H1 (cell line): ENCODE results near the gene GABRD. TPM values are rescaled to one million over a fixed set of nuclear protein-coding genes. Genes with fewer than 3 reads are reported as not detected.

ENCODE experiments used
- CTCF ChIA-PET: fragments of 300-600 bp; sonication (Branson Sonifier 250); formaldehyde crosslinking; loops from one replicate; lab custom pipeline; 2021; ENCODE audit not compliant: partially characterized antibody; lab: Charles Lee
- POLR2A ChIA-PET: fragments of 300-600 bp; sonication (Branson Sonifier 250); formaldehyde crosslinking; loops from one replicate; lab custom pipeline; 2021; ENCODE audit warnings: inconsistent platforms; ENCODE audit not compliant: partially characterized antibody; lab: Charles Lee
- DNase-seq, 2 experiments: peaks; one replicate each; pipeline versions ENCODE4 v3.0.0 to v3.0.0-alpha.2; 2010 to 2022; ENCODE audit warnings: low spot score in 2 of 2, low read depth in 1 of 2, mixed read lengths in 1 of 2
- FAIRE-seq: peaks from 2 replicates; lab custom pipeline; 2011; peaks lifted over from hg19 to GRCh38; lab: Jason Lieb, UNC
- H2AFZ ChIP-seq: 2 replicates; pipeline ENCODE4 v1.8.1; 2012; ENCODE audit warnings: low read length, inconsistent platforms
- H2AK5ac ChIP-seq: 2 replicates; pipeline ENCODE4 v1.6.1; 2013; ENCODE audit warnings: low read depth, low read length
- H2BK120ac ChIP-seq: replicated peaks from 2 replicates; pipeline ENCODE3; 2013; ENCODE audit warnings: low read depth, low read length, inconsistent platforms
- H2BK12ac ChIP-seq: 2 replicates; pipeline ENCODE4 v1.6.1; 2013; ENCODE audit warnings: low read depth, low read length
- H2BK15ac ChIP-seq: 2 replicates; pipeline ENCODE4 v1.6.1; 2013; ENCODE audit warnings: low read length
- H2BK20ac ChIP-seq: 2 replicates; pipeline ENCODE4 v1.6.1; 2013; ENCODE audit warnings: low read length
- H2BK5ac ChIP-seq: 2 replicates; pipeline ENCODE4 v1.6.1; 2013; ENCODE audit warnings: low read depth, low read length
- H3K14ac ChIP-seq: 2 replicates; pipeline ENCODE4 v1.6.1; 2013; ENCODE audit warnings: inconsistent platforms; ENCODE audit not compliant: insufficient read length
- H3K18ac ChIP-seq: 2 replicates; pipeline ENCODE4 v1.6.1; 2013; ENCODE audit warnings: low read length; ENCODE audit errors: extremely low read depth
- H3K23ac ChIP-seq: 2 replicates; pipeline ENCODE4 v1.6.1; 2013; ENCODE audit warnings: inconsistent platforms; ENCODE audit not compliant: insufficient read length
- H3K23me2 ChIP-seq: 2 replicates; pipeline ENCODE4 v1.6.1; 2013; ENCODE audit warnings: low read depth, low read length
- H3K27ac ChIP-seq: 2 replicates; pipeline ENCODE4 v1.6.1; 2011; ENCODE audit warnings: low read depth, low read length, inconsistent platforms
- H3K27me3 ChIP-seq, 4 experiments: replicated peaks in 1 of 4; 1 replicate in 1 of 4; 2 replicates in 3 of 4; pipeline versions ENCODE4 v1.6.1 to v1.8.1; 2011 to 2013; ENCODE audit warnings: low read length in 3 of 4, mild to moderate bottlenecking in 3 of 4, inconsistent platforms in 2 of 4, mixed read lengths in 2 of 4, moderate library complexity in 1 of 4; ENCODE audit not compliant: control insufficient read depth in 3 of 4, insufficient read depth in 3 of 4; ENCODE audit errors: extremely low read depth in 1 of 4
- H3K36me3 ChIP-seq, 4 experiments: 2 replicates each; pipeline versions ENCODE4 v1.6.1 to v1.8.1; 2011 to 2013; ENCODE audit warnings: mild to moderate bottlenecking in 4 of 4, low read length in 3 of 4, moderate library complexity in 2 of 4, control low read depth in 1 of 4, inconsistent platforms in 1 of 4; ENCODE audit not compliant: insufficient read depth in 4 of 4, control insufficient read depth in 2 of 4
- H3K4ac ChIP-seq: replicated peaks from 2 replicates; pipeline ENCODE3; 2013; ENCODE audit warnings: low read length, low read depth, mixed read lengths, inconsistent platforms; ENCODE audit not compliant: insufficient read length
- H3K4me1 ChIP-seq, 4 experiments: replicated peaks in 1 of 4; 1 replicate in 1 of 4; 2 replicates in 3 of 4; pipeline versions ENCODE4 v1.6.1 to v1.8.1; 2011 to 2013; ENCODE audit warnings: low read length in 3 of 4, inconsistent platforms in 2 of 4, mixed read lengths in 1 of 4; ENCODE audit not compliant: insufficient read depth in 4 of 4, control insufficient read depth in 3 of 4
- H3K4me2 ChIP-seq, 2 experiments: 2 replicates each; pipeline versions ENCODE4 v1.6.1 to v1.8.1; 2011 to 2013; ENCODE audit warnings: low read depth in 2 of 2, low read length in 2 of 2, control low read depth in 1 of 2, inconsistent platforms in 1 of 2, mild to moderate bottlenecking in 1 of 2; ENCODE audit not compliant: insufficient read depth in 1 of 2
- H3K4me3 ChIP-seq, 4 experiments: fragments of 200-600, 300-600 bp in 1 of 4; sonication (generic), shearing (Covaris generic), sonication (Bioruptor Twin) in 1 of 4; 2 replicates each; pipeline versions ENCODE4 v1.5.1 to v1.8.1; 2011 to 2016; ENCODE audit warnings: low read length in 4 of 4, low read depth in 3 of 4, control low read depth in 2 of 4, inconsistent platforms in 2 of 4, mild to moderate bottlenecking in 2 of 4, mixed read lengths in 1 of 4, moderate library complexity in 1 of 4; ENCODE audit not compliant: insufficient read depth in 2 of 4; ENCODE audit errors: extremely low read depth in 1 of 4
- H3K56ac ChIP-seq: replicated peaks from 2 replicates; pipeline ENCODE3; 2013; ENCODE audit warnings: low read depth, mild to moderate bottlenecking, mixed read lengths, low read length, inconsistent platforms; ENCODE audit not compliant: insufficient read length
- H3K79me1 ChIP-seq: 2 replicates; pipeline ENCODE4 v1.6.1; 2013; ENCODE audit warnings: low read depth, low read length, control low read depth
- H3K79me2 ChIP-seq, 2 experiments: 2 replicates each; pipeline versions ENCODE4 v1.6.1 to v1.8.1; 2012 to 2013; ENCODE audit warnings: low read length in 2 of 2, mild to moderate bottlenecking in 2 of 2, inconsistent platforms in 1 of 2; ENCODE audit not compliant: insufficient read depth in 2 of 2, control insufficient read depth in 1 of 2
- H3K9ac ChIP-seq, 4 experiments: replicated peaks in 1 of 4; 1 replicate in 1 of 4; 2 replicates in 3 of 4; pipeline versions ENCODE4 v1.6.1 to v1.8.1; 2011 to 2013; ENCODE audit warnings: low read depth in 3 of 4, low read length in 3 of 4, control low read depth in 2 of 4, mild to moderate bottlenecking in 2 of 4, moderate library complexity in 2 of 4, inconsistent platforms in 1 of 4; ENCODE audit errors: extremely low read depth in 1 of 4
- H3K9me3 ChIP-seq, 2 experiments: 2 replicates each; pipeline versions ENCODE4 v1.6.1 to v1.8.1; 2012 to 2013; ENCODE audit warnings: mild to moderate bottlenecking in 2 of 2, moderate library complexity in 2 of 2, control low read depth in 1 of 2, inconsistent platforms in 1 of 2, low read depth in 1 of 2, low read length in 1 of 2, mixed read lengths in 1 of 2; ENCODE audit not compliant: insufficient read depth in 2 of 2
- H4K20me1 ChIP-seq, 2 experiments: replicated peaks in 1 of 2; 2 replicates each; pipeline versions ENCODE3 to v1.8.1; 2011 to 2013; ENCODE audit warnings: inconsistent platforms in 2 of 2, low read length in 2 of 2, mild to moderate bottlenecking in 1 of 2; ENCODE audit not compliant: insufficient read depth in 2 of 2, control insufficient read depth in 1 of 2
- H4K5ac ChIP-seq: 2 replicates; pipeline ENCODE4 v1.6.1; 2013; ENCODE audit warnings: low read length, low read depth, mixed read lengths, inconsistent platforms; ENCODE audit not compliant: insufficient read length
- H4K8ac ChIP-seq: 2 replicates; pipeline ENCODE4 v1.8.0; 2013; ENCODE audit warnings: mild to moderate bottlenecking, moderate library complexity, low read length, inconsistent platforms; ENCODE audit not compliant: insufficient read depth; ENCODE audit errors: extremely low read depth
- H4K91ac ChIP-seq: replicated peaks from 2 replicates; pipeline ENCODE3; 2013; ENCODE audit warnings: low read length, mixed read lengths, inconsistent platforms; ENCODE audit not compliant: insufficient read length
- EGR1 ChIP-seq: IDR thresholded peaks from 2 replicates; pipeline ENCODE4 v1.6.1; 2011; ENCODE audit warnings: low read depth, low read length, borderline replicate concordance
- JUN ChIP-seq: IDR thresholded peaks from 2 replicates; pipeline ENCODE4 v1.6.1; 2011; ENCODE audit warnings: low read depth, mild to moderate bottlenecking, improper control_type of control experiment, low read length
- PHF8 ChIP-seq: fragments of 200-600 bp; sonication (generic); conservative IDR thresholded peaks from 2 replicates; pipeline ENCODE4 v1.7.1; 2012; ENCODE audit warnings: low read depth, mild to moderate bottlenecking, inconsistent platforms, low read length, moderate library complexity
- RXRA ChIP-seq: IDR thresholded peaks from 2 replicates; pipeline ENCODE4 v1.6.1; 2011; ENCODE audit warnings: low read depth, mild to moderate bottlenecking, low read length, moderate library complexity; ENCODE audit not compliant: insufficient read depth
- TBP ChIP-seq: IDR thresholded peaks from 2 replicates; pipeline ENCODE4 v1.6.1; 2011; ENCODE audit warnings: low read depth, low read length, improper control_type of control experiment
- WGBS, 2 experiments: shearing (Covaris generic) in 1 of 2; methylation state at CpG; one replicate each; pipeline versions ENCODE4 v1.1.6 to v1.1.7; 2013 to 2015; ENCODE audit warnings: low lambda C conversion rate in 2 of 2, mixed read lengths in 2 of 2, inconsistent platforms in 1 of 2, low coverage in 1 of 2, missing lambda C conversion rate in 1 of 2; ENCODE audit not compliant: insufficient replicate concordance in 2 of 2, insufficient coverage in 1 of 2, insufficient read length in 1 of 2; ENCODE audit errors: extremely low coverage in 1 of 2, missing lambda C conversion rate in 1 of 2; 5-methylcytosine and 5-hydroxymethylcytosine counted together
- polyA plus RNA-seq, 7 experiments: library from polyadenylated mRNA; depleted of rRNA in 3 of 7; stranded (reverse) in 5 of 7; unstranded in 2 of 7; fragments of >200 nt in 5 of 7; fragments of 200-250 nt in 2 of 7; gene quantifications; 1 replicate in 5 of 7; 2 replicates in 1 of 7; 4 replicates in 1 of 7; pipeline versions ENCODE4 v1.2.1 to v1.2.3, GENCODE V29; 2011 to 2013; ENCODE audit warnings: missing spikeins in 2 of 7, mixed read lengths in 2 of 7
- total RNA-seq: library from RNA; stranded (reverse); fragmentation: NEBNext Ultra II Directional; extraction: Animal tissue kit (Norgen Biotek cat#: 25700); gene quantifications from 2 replicates; pipeline ENCODE4 v1.2.1, GENCODE V29; 2021

GABRD gene
- total and polyA plus RNA-seq, 2 of the 8 experiments (the other 6 are each of a cell fraction or from before 2014, with no cell fraction given): 1.8 to 3.0 TPM

- Histone ChIP-seq H3K4ac (no peak overlapping the region), H3K27me3 (peaks cover 0 to 2% (median 0%) of the 10 kb centered on the region in 4 experiments; a peak in 3 of 7 replicates), H3K9me3 (no peaks in the 10 kb centered on the region), H3K27ac (no peak overlapping the region), H3K18ac (no peak overlapping the region), H4K20me1 (no peaks in the 10 kb centered on the region), H3K4me2 (no peak overlapping the region), H3K79me1 (no peaks in the 10 kb centered on the region), H3K36me3 (no peaks in the 10 kb centered on the region), H3K4me3 (no peak overlapping the region), H4K91ac (no peak overlapping the region), H3K79me2 (no peaks in the 10 kb centered on the region), H3K14ac (no peak overlapping the region), H2BK15ac (no peak overlapping the region), H3K23ac (no peak overlapping the region), H2BK120ac (no peak overlapping the region), H2BK12ac (no peak overlapping the region), H2AK5ac (no peak overlapping the region), H2AFZ (no peak overlapping the region), H4K8ac (no peak overlapping the region), H3K56ac (no peak overlapping the region), H2BK5ac (no peak overlapping the region), H2BK20ac (no peak overlapping the region), H3K9ac (no peak overlapping the region), H4K5ac (no peak overlapping the region), H3K4me1 (peaks cover 0 to 2% (median 0%) of the 10 kb centered on the region in 4 experiments; a peak in 3 of 7 replicates), H3K23me2 (no peaks in the 10 kb centered on the region; the same call in 1 of the 2 replicates)
- 93% methylated on average over 7 of the region's 7 CpGs; no CpG with 5 or more reads in 1 of the 2 experiments for WGBS, 2 experiments
- CTCF ChIA-PET: interaction anchor here (1.0 to 1.4 kb wide), 3 partner anchors 18 to 59 kb away, joined by 3 to 4 read pairs (median 4); no protein-coding TSS in a partner anchor
- TF ChIP-seq JUN: no peak
- TF ChIP-seq TBP: no peak
- TF ChIP-seq EGR1: no peak
- TF ChIP-seq RXRA: no peak
- no peak for TF ChIP-seq PHF8
- POLR2A ChIA-PET: no interaction called here
- no peak for DNase-seq
- FAIRE-seq: no peak
Observed at GRCh38 chr1:2000432-2000831, 18.7 kb upstream of the GABRD start.
